ENCODE measurements around the gene VAMP7.

DNA sequence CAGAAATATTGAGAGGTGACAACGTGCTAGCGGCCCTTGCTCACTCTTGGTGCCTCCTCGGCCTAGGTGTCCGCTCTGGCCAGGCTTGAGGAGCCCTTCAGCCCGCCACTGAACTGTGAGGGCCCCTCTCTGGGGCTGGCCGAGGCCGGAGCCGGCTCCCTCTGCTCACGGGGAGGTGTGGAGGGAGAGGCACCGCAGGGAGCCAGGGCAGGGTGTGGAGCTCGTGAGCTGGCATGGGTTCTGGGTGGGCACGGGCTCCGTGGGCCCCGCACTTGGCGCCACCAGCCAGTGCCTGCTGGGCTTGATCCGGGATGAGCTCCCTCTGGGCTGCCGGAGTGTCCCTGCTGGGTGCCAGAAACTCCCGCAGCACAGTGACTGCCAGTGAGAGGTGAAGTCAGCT, 16.0 kb upstream of the VAMP7 start:
- TF ChIP-seq POLR2A (IDR thresholded peaks at IDR 0.05), result no peak
- TF ChIP-seq, protein P1, sequence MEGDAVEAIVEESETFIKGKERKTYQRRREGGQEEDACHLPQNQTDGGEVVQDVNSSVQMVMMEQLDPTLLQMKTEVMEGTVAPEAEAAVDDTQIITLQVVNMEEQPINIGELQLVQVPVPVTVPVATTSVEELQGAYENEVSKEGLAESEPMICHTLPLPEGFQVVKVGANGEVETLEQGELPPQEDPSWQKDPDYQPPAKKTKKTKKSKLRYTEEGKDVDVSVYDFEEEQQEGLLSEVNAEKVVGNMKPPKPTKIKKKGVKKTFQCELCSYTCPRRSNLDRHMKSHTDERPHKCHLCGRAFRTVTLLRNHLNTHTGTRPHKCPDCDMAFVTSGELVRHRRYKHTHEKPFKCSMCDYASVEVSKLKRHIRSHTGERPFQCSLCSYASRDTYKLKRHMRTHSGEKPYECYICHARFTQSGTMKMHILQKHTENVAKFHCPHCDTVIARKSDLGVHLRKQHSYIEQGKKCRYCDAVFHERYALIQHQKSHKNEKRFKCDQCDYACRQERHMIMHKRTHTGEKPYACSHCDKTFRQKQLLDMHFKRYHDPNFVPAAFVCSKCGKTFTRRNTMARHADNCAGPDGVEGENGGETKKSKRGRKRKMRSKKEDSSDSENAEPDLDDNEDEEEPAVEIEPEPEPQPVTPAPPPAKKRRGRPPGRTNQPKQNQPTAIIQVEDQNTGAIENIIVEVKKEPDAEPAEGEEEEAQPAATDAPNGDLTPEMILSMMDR (IDR thresholded peaks at IDR 0.05), result no peak
- no peak for TF ChIP-seq POLR2AphosphoS5 (IDR thresholded peaks at IDR 0.05)
- no peak for TF ChIP-seq EP300 (IDR thresholded peaks at IDR 0.05)
